Activated gamma-delta T cell (primary cell): ENCODE results near the gene EI24.
A peak's percentile ranks its signal among the peaks of the same experiment; 100 is the strongest.

ENCODE experiments used
- DNase-seq: peaks from one replicate; lab custom pipeline; 2025; lab: John Stamatoyannopoulos, UW

EI24 gene

DNA sequence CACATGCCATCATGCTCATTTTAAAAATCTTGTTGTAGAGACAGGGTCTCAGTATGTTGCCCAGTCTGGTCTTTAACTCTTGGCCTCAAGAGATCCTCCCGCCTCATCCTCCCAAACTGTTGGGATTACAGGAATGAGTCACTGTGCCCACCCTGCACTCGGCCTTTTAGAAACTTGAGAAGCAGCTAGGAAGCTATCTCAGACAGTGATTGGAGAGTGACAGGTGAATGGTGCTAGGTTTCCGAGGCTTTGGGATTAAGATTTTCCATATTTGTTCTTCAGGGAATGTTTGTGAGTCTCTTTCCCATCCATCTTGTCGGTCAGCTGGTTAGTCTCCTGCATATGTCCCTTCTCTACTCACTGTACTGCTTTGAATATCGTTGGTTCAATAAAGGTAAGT, 10.5 kb downstream of the EI24 start:
- DNase-seq, result no peak

DNA sequence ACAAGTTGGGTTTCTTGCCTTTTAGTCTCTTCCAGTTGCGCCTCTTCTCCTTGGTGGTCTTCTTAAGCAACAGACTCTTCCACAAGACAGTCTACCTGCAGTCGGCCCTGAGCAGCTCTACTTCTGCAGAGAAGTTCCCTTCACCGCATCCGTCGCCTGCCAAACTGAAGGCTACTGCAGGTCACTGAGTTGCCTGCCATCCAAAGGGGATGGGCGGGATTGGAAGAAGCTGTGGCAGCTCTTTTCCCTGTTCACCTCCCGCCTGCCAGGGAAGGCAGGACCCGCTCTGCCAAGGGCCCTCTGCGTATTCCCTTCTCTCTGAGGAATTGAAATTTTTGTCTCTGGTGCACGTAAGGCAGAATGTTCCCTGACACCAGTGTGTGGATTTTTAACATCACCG, 14.2 kb downstream of the EI24 start:
- DNase-seq, result no peak

DNA sequence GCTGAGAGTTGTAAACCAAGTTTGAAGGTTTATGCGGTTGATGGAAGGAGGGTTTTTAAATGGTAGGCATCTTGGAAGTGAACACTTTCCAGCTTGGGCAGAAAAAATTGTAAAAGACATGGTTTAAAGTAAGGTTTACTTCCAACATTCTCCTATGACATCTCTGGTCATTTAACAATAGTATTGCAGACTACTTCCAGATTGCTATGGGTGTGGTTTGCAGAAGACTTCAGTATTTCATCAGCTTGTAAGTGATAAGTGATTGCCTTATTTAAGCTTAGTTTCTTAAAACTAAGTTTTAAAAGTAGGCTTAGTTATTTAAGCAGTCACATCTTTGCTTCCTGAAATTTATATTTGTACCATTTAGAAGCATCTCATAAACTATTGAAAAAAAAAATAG, 16.2 kb downstream of the EI24 start:
- DNase-seq, result no peak

GRCh38 chr11:125586623-125587022, 17.3 kb downstream of the EI24 start:
- DNase-seq, result no peak

DNA sequence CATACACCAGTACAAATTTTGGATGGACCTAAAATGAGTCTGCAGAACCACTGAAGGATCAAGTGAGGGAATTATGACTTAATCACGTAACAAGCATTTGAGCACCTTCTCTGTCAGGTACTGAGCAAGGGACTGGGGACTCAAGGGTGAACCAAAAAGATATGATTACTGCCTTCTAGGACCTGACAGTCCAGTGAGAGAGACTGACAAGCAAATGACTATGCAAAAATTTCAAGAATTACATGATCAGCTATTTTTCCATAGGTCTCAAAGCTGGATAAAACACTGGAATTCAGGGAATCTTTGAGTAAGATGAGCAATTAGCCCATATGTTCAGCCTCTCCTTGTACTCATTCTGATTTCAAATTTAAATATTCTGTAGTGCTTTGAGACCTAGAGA, 18.2 kb downstream of the EI24 start:
- no peak for DNase-seq

GRCh38 chr11:125588505-125588904, 19.2 kb downstream of the EI24 start:
- DNase-seq, result no peak

DNA sequence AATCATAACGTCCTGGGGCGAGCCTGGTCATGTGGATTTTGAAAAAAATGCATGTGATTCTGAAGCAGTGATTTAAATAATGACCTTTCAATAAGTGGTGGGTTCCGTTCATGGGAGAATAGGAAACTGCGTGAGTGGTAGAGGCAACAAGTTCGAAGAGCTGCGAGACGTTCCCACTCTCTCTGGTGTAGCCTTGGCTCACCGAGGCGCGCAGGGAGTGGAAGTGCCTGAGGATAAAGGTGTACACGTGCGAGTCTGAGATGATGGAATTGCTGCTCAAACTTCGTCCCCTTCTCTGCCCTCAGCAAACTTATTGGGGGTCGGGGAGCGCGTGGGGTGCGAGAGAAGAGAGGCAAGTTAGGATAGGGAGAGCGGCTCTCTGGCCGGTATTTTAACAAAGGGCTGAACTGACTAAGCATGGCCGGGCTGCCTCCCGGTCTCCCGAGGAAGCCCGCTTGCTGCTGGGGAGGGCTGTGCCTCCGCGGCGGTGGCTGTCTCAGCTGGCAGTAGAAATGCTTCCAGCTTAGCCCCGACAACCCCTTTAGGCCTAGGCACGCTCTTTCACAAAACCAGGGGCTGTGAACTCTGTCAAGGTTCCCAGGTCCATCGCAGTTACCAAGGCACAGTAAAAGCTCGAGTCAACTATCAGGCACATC, 22.5 kb downstream of the EI24 start:
- peak; percentile 13 for DNase-seq

DNA sequence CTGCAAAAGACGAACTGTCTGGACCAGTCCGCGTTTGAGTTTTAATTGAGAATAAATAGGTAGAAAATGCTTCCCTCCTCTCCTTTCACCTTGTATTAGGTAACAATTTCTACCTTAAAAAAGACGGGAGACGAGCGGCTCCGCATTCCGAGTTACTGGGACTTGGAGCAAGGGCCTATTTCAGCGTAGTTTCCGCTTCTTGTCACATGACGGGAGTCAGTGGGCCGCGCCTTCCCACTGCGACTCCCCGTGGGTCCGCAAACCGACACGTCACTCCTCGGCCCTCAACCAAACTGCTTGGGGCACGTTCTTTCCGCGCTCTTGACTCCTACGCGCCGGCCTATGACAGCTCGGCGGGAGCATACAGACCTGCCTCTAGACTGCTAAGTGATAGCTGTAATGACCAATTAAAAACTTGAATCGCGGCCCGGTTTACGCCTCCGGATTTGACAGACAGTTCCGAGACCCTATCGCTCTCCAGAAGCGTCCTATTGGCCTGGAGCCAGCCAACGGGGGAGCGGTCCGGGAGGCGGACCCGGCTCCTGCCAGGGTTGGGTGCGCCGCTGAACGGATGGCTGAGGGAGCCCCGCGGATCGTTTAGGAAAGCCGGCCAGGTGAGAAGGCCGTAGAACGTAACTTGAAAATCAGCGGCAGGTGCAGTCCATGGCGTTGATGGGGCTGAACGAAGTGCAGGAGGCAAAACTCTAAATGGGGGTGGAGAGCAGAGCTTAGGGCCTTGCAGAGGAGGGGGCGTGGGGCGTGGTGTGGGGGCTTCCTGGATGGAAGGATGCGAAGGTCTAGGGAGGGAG, 23.2 kb downstream of the EI24 start, which contains the start of gene STT3A:
TSS of gene STT3A (plus strand) at position 548 of the 809 bp plus-strand sequence. CDS start 3,064 bp downstream, outside the sequence.
- DNase-seq, result peak; percentile 88

DNA sequence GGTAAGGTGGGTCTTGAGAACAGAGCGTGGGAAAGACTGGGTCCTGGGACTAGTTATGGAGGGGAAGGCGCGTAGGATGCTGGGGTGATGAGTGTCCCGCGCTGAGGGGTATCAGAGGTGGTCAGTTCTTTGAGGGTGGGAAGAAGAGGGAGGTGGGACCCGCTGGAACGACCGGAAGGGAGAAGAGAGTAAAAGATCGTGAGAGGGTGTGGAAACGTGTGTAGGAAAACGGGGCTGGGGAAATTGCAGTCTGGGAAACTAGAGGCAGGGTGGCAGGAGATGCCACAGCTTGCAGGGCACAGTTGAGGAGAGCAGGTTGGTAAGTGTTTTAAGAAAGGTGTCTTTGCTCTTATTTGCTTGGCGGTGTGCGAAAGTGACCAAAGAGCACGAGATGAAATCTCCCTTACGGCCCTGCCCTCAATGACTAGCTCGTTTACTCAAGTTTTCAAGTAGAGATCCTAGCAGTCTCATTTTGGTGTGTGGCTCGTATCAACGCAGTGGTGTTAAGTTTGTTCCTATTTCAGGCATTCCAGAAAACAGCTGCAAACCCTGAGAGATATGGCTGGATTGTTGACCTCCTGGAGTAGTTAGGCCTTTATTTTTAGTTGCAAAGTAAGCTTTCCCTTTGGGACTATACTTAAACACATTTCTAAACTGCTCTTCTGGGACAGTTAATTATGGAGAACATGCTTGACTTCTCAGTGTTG, 24.0 kb downstream of the EI24 start:
- DNase-seq, result no peak

- DNase-seq, result no peak
These were observed 25.7 kb downstream of the EI24 start for GRCh38 chr11:125594958-125595357.

- no peak for DNase-seq
These were observed 31.4 kb downstream of the EI24 start for GRCh38 chr11:125600663-125601062.

GRCh38 chr11:125603207-125603606, 33.9 kb downstream of the EI24 start:
- DNase-seq, result no peak

DNA sequence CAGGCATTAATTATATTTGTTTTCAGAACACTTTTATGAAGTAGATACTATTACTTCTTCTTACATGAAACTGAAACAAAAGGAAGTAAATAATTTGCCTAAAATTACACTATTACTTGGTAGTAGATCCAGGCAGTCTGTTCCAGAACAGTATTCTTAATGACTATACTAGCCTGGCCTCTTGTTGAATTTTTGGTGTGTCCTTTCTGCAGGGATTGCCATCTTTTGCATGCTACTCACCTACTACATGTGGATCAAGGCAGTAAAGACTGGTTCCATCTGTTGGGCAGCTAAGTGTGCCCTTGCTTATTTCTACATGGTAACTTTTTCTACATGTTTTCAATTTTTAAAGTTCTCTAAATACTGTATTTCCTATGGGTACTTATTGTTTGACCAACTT, 36.1 kb downstream of the EI24 start:
- no peak for DNase-seq

GRCh38 chr11:125609545-125609944, 40.3 kb downstream of the EI24 start:
- DNase-seq, result no peak

- DNase-seq, result no peak
These were observed 49.1 kb downstream of the EI24 start for GRCh38 chr11:125618383-125618782.

- DNase-seq, result no peak
These were observed 52.7 kb downstream of the EI24 start for GRCh38 chr11:125621995-125622394.

DNA sequence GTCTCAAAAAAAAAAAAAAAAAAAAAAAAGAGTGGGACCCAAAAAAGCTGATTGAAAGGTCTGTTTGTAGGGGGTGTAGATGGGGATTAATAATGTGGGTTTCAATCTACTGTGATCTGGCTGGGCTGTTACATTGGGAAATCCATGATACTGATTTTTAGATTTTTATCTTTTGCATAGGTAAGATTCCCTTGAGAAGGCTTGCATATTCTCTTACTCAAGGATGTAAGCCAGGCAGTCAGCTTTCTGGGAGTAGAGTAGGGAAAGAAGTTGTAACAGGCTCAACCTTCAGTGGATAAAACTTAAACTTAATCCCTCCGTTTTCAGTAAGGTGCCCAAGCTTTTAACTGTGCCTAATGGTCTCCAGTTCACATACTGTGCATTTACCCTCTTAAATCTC, 53.8 kb downstream of the EI24 start:
- DNase-seq, result no peak

DNA sequence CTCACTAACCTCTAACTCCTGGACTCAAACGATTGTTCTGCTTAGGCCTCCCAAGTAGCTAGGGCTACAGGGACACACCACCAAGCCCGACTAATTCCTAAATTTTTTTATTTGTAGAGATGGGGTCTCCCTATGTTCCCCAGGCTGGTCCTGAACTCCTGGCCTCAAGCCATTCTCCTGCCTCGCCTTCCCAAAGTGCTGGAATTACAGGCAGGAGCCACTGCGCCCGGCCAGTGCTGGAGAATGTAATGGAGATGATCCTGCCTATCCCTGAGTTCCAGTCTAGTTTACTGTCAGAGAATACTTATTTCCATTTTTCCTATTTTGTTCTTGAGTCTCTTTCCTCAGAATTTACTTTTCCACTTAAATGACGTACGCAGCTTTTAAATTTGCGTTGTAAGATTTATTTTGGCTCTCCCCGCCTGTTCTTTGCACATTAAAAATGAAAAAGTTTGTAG, 55.5 kb downstream of the EI24 start, which contains the start of gene CHEK1:
TSS of gene CHEK1 (plus strand) at position 408 of the 458 bp plus-strand sequence. CDS start 1,606 bp downstream, outside the sequence.
- no peak for DNase-seq

- DNase-seq, result no peak
These were observed 56.0 kb downstream of the EI24 start for GRCh38 chr11:125625225-125625629.

DNA sequence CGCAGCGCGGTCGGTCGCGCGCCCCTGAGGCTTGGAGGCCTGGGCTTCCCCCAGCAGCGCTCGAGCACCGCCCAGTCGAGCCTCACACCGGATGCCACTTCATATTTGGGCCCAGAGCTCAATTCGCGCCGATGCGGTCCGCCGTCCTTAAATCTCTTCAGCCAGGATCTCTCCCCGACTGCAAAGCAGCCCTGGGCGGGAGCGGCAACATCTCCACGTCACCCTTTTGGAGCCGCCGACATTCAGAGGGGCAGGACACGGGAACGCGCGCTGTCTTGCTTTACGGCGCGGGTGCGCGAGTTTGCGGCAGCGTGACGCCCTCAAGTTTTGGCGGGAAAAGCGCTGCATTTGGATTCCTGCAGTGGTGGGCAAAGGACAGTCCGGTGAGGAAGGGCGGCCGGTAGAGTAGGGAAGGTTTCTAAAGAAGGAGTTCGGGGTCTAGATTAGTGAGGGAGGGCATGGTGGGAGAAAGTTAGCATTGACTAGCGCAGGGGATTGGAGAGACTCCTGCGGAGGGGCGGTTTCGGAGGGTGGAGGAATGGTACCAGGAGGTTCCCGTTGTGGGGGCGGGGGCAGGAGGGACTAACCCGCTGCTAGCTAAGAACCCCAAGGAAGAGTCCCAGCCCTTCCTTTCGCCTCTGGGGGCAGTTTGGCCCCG, 56.5 kb downstream of the EI24 start:
- DNase-seq, result peak; percentile 72

GRCh38 chr11:125626288-125626950, 57.1 kb downstream of the EI24 start:
- DNase-seq, result no peak
